Mucosa of rectum (tissue), 2 donors: Measurements from ENCODE around the gene DDX24.

ENCODE experiments used
- H3K27ac ChIP-seq, 2 donors: one replicate each; pipeline ENCODE4 v1.7.0; 2013; ENCODE audit warnings: inconsistent platforms in 2 of 2, low read depth in 2 of 2, low read length in 2 of 2
- H3K27me3 ChIP-seq, 2 donors: one replicate each; pipeline ENCODE4 v1.7.0; 2013; ENCODE audit warnings: low read length in 2 of 2; ENCODE audit not compliant: control insufficient read depth in 2 of 2, insufficient read depth in 2 of 2
- H3K36me3 ChIP-seq, 2 donors: one replicate each; pipeline ENCODE4 v1.7.0; 2013; ENCODE audit warnings: low read length in 2 of 2; ENCODE audit not compliant: control insufficient read depth in 2 of 2, insufficient read depth in 2 of 2
- H3K4me1 ChIP-seq, 2 donors: one replicate each; pipeline ENCODE4 v1.7.0; 2013; ENCODE audit warnings: low read length in 2 of 2, mild to moderate bottlenecking in 1 of 2; ENCODE audit not compliant: control insufficient read depth in 2 of 2, insufficient read depth in 2 of 2
- H3K4me3 ChIP-seq, 2 donors: one replicate each; pipeline ENCODE4 v1.7.0; 2013; ENCODE audit warnings: low read length in 2 of 2
- H3K9ac ChIP-seq, 2 donors: one replicate each; pipeline ENCODE4 v1.7.0; 2013; ENCODE audit warnings: low read length in 2 of 2, low read depth in 1 of 2, mild to moderate bottlenecking in 1 of 2
- H3K9me3 ChIP-seq, 2 donors: one replicate each; pipeline ENCODE4 v1.7.0; 2013; ENCODE audit warnings: low read length in 2 of 2; ENCODE audit not compliant: control insufficient read depth in 2 of 2
- donor health status: healthy.
- donor health status: Normal muscosa, but diverticular disease.

Gene DDX24

GRCh38 chr14:94103554-94104150 lies 22.6 kb upstream of the DDX24 start:
- Histone ChIP-seq H3K9ac (no peak overlapping the region), H3K36me3 (no peaks in the 10 kb centered on the region), H3K4me3 (peak overlapping the region in 1 of 2 donors; percentile 26), H3K27ac (peak overlapping the region; percentile 71 to 78), H3K9me3 (no peaks in the 10 kb centered on the region), H3K27me3 (no peaks in the 10 kb centered on the region), H3K4me1 (peaks cover 0 to 19% of the 10 kb centered on the region in 2 donors)

- H3K9ac ChIP-seq: peak overlapping the region in 1 of 2 donors; percentile 44
- peak overlapping the region in 1 of 2 donors; percentile 26 for H3K4me3 ChIP-seq
- H3K27me3 ChIP-seq: no peaks in the 10 kb centered on the region
- peaks cover 0 to 19% of the 10 kb centered on the region in 2 donors for H3K4me1 ChIP-seq
- no peaks in the 10 kb centered on the region for H3K36me3 ChIP-seq
- no peaks in the 10 kb centered on the region for H3K9me3 ChIP-seq
- H3K27ac ChIP-seq: peak overlapping the region; percentile 71 to 78
Observed at GRCh38 chr14:94102768-94103482, 21.9 kb upstream of the DDX24 start.

DNA sequence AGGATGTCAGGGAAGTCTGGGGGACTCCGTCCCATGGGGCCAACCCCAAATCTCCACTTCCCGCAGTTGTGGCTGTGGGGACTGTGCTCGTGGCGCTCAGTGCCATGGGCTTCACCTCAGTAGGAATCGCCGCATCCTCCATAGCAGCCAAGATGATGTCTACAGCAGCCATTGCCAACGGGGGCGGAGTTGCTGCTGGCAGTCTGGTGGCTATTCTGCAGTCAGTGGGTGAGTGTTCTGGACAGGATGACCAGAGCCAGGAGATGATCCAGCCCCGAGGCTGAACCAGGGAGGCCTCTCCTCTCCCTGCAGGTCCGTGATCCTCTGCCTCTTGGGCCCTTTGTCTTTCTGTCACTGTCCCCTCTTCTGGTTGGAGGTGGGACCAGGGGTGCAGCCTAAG lies 20.7 kb upstream of the DDX24 start:
- H3K36me3 ChIP-seq: peaks cover 3 to 4% of the 10 kb centered on the region in 2 donors
- H3K27me3 ChIP-seq: no peaks in the 10 kb centered on the region
- H3K27ac ChIP-seq: no peak overlapping the region
- no peak overlapping the region for H3K9ac ChIP-seq
- H3K9me3 ChIP-seq: no peaks in the 10 kb centered on the region
- H3K4me3 ChIP-seq: no peak overlapping the region
- peaks cover 0 to 19% of the 10 kb centered on the region in 2 donors for H3K4me1 ChIP-seq

- Histone ChIP-seq H3K27ac (no peak overlapping the region), H3K27me3 (no peaks in the 10 kb centered on the region), H3K4me1 (peaks cover 0 to 19% of the 10 kb centered on the region in 2 donors), H3K9ac (no peak overlapping the region), H3K9me3 (no peaks in the 10 kb centered on the region), H3K4me3 (no peak overlapping the region), H3K36me3 (peaks cover 3 to 5% of the 10 kb centered on the region in 2 donors)
Observed at GRCh38 chr14:94100847-94101246, 19.8 kb upstream of the DDX24 start.

- Histone ChIP-seq H3K27me3 (no peaks in the 10 kb centered on the region), H3K4me3 (no peak overlapping the region), H3K36me3 (peaks cover 3 to 8% of the 10 kb centered on the region in 2 donors), H3K27ac (no peak overlapping the region), H3K9ac (no peak overlapping the region), H3K9me3 (no peaks in the 10 kb centered on the region), H3K4me1 (peaks cover 0 to 19% of the 10 kb centered on the region in 2 donors)
Observed at GRCh38 chr14:94099006-94099405, 18.0 kb upstream of the DDX24 start.

- Histone ChIP-seq H3K4me1 (peaks cover 0 to 15% of the 10 kb centered on the region in 2 donors), H3K36me3 (peaks cover 3 to 8% of the 10 kb centered on the region in 2 donors), H3K9ac (no peak overlapping the region), H3K27ac (no peak overlapping the region), H3K27me3 (no peaks in the 10 kb centered on the region), H3K4me3 (no peak overlapping the region), H3K9me3 (no peaks in the 10 kb centered on the region)
Observed at GRCh38 chr14:94098326-94098992, 17.5 kb upstream of the DDX24 start.

GRCh38 chr14:94097091-94097490 lies 16.1 kb upstream of the DDX24 start:
- peaks cover 0 to 1% of the 10 kb centered on the region in 2 donors for H3K4me1 ChIP-seq
- H3K36me3 ChIP-seq: peaks cover 3 to 8% of the 10 kb centered on the region in 2 donors
- no peak overlapping the region for H3K9ac ChIP-seq
- H3K27me3 ChIP-seq: no peaks in the 10 kb centered on the region
- no peaks in the 10 kb centered on the region for H3K9me3 ChIP-seq
- no peak overlapping the region for H3K27ac ChIP-seq
- no peak overlapping the region for H3K4me3 ChIP-seq

DNA sequence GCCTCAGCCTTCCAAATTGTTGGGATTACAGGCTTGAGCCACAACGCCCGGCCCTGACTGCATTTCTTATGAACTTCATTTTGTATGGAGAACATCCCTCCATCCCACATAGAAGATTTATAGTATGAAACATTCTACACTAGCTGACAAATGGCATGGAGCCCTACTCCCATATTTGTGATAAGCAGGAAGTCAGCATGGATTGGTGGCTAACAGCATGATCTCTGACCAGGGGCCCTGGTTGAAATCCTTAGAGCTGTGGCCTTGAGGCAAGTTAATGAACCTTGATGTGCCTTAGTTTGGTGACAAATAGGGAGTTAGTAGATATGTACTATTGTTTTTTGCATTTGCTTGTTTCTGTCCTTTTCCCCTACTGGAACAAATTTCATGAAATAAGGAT lies 12.4 kb upstream of the DDX24 start:
- Histone ChIP-seq H3K4me3 (no peak overlapping the region), H3K36me3 (peaks cover 3 to 8% of the 10 kb centered on the region in 2 donors), H3K9me3 (no peaks in the 10 kb centered on the region), H3K9ac (no peak overlapping the region), H3K27me3 (no peaks in the 10 kb centered on the region), H3K4me1 (no peaks in the 10 kb centered on the region), H3K27ac (no peak overlapping the region)

GRCh38 chr14:94089479-94089878 lies 8.5 kb upstream of the DDX24 start:
- H3K27me3 ChIP-seq: no peaks in the 10 kb centered on the region
- no peak overlapping the region for H3K9ac ChIP-seq
- no peaks in the 10 kb centered on the region for H3K9me3 ChIP-seq
- H3K4me3 ChIP-seq: no peak overlapping the region
- no peaks in the 10 kb centered on the region for H3K36me3 ChIP-seq
- H3K27ac ChIP-seq: no peak overlapping the region
- H3K4me1 ChIP-seq: no peaks in the 10 kb centered on the region

DNA sequence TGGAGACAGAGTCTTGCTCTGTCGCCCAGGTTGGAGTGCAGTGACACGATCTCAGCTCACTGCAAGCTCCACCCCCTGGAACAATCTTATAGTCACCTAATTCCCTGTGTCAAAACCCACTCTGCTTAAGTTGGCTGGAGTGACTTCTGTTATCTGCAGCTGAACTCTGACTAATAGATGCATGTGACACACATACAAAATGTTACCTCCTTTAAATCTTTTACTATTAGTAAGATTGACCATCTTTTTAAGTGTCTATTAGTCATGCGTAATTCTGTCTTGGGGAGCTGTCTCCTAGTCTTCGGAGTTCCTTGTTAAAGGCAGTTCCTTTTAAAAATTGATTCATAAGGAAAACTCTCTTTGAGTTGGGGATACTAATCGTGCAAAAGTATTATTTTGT lies 7.5 kb upstream of the DDX24 start:
- no peaks in the 10 kb centered on the region for H3K9me3 ChIP-seq
- no peak overlapping the region for H3K9ac ChIP-seq
- no peaks in the 10 kb centered on the region for H3K4me1 ChIP-seq
- no peak overlapping the region for H3K4me3 ChIP-seq
- H3K27me3 ChIP-seq: no peaks in the 10 kb centered on the region
- no peak overlapping the region for H3K27ac ChIP-seq
- no peaks in the 10 kb centered on the region for H3K36me3 ChIP-seq
